H1 (cell line): Measurements from ENCODE around the gene SAP30L. TPM values are rescaled to one million over a fixed set of nuclear protein-coding genes. Genes with fewer than 3 reads are reported as not detected.

Source experiments
- CTCF ChIA-PET: fragments of 300-600 bp; sonication (Branson Sonifier 250); formaldehyde crosslinking; loops from one replicate; lab custom pipeline; 2021; ENCODE audit not compliant: partially characterized antibody; lab: Charles Lee
- POLR2A ChIA-PET: fragments of 300-600 bp; sonication (Branson Sonifier 250); formaldehyde crosslinking; loops from one replicate; lab custom pipeline; 2021; ENCODE audit warnings: inconsistent platforms; ENCODE audit not compliant: partially characterized antibody; lab: Charles Lee
- DNase-seq, 2 experiments: peaks; one replicate each; pipeline versions ENCODE4 v3.0.0 to v3.0.0-alpha.2; 2010 to 2022; ENCODE audit warnings: low spot score in 2 of 2, low read depth in 1 of 2, mixed read lengths in 1 of 2
- FAIRE-seq: peaks from 2 replicates; lab custom pipeline; 2011; peaks lifted over from hg19 to GRCh38; lab: Jason Lieb, UNC
- H2AFZ ChIP-seq: 2 replicates; pipeline ENCODE4 v1.8.1; 2012; ENCODE audit warnings: low read length, inconsistent platforms
- H2AK5ac ChIP-seq: 2 replicates; pipeline ENCODE4 v1.6.1; 2013; ENCODE audit warnings: low read depth, low read length
- H2BK120ac ChIP-seq: replicated peaks from 2 replicates; pipeline ENCODE3; 2013; ENCODE audit warnings: low read depth, low read length, inconsistent platforms
- H2BK12ac ChIP-seq: 2 replicates; pipeline ENCODE4 v1.6.1; 2013; ENCODE audit warnings: low read depth, low read length
- H2BK15ac ChIP-seq: 2 replicates; pipeline ENCODE4 v1.6.1; 2013; ENCODE audit warnings: low read length
- H2BK20ac ChIP-seq: 2 replicates; pipeline ENCODE4 v1.6.1; 2013; ENCODE audit warnings: low read length
- H2BK5ac ChIP-seq: 2 replicates; pipeline ENCODE4 v1.6.1; 2013; ENCODE audit warnings: low read depth, low read length
- H3K14ac ChIP-seq: 2 replicates; pipeline ENCODE4 v1.6.1; 2013; ENCODE audit warnings: inconsistent platforms; ENCODE audit not compliant: insufficient read length
- H3K18ac ChIP-seq: 2 replicates; pipeline ENCODE4 v1.6.1; 2013; ENCODE audit warnings: low read length; ENCODE audit errors: extremely low read depth
- H3K23ac ChIP-seq: 2 replicates; pipeline ENCODE4 v1.6.1; 2013; ENCODE audit warnings: inconsistent platforms; ENCODE audit not compliant: insufficient read length
- H3K23me2 ChIP-seq: 2 replicates; pipeline ENCODE4 v1.6.1; 2013; ENCODE audit warnings: low read depth, low read length
- H3K27ac ChIP-seq: 2 replicates; pipeline ENCODE4 v1.6.1; 2011; ENCODE audit warnings: low read depth, low read length, inconsistent platforms
- H3K27me3 ChIP-seq, 4 experiments: replicated peaks in 1 of 4; 1 replicate in 1 of 4; 2 replicates in 3 of 4; pipeline versions ENCODE4 v1.6.1 to v1.8.1; 2011 to 2013; ENCODE audit warnings: low read length in 3 of 4, mild to moderate bottlenecking in 3 of 4, inconsistent platforms in 2 of 4, mixed read lengths in 2 of 4, moderate library complexity in 1 of 4; ENCODE audit not compliant: control insufficient read depth in 3 of 4, insufficient read depth in 3 of 4; ENCODE audit errors: extremely low read depth in 1 of 4
- H3K36me3 ChIP-seq, 4 experiments: 2 replicates each; pipeline versions ENCODE4 v1.6.1 to v1.8.1; 2011 to 2013; ENCODE audit warnings: mild to moderate bottlenecking in 4 of 4, low read length in 3 of 4, moderate library complexity in 2 of 4, control low read depth in 1 of 4, inconsistent platforms in 1 of 4; ENCODE audit not compliant: insufficient read depth in 4 of 4, control insufficient read depth in 2 of 4
- H3K4ac ChIP-seq: replicated peaks from 2 replicates; pipeline ENCODE3; 2013; ENCODE audit warnings: low read length, low read depth, mixed read lengths, inconsistent platforms; ENCODE audit not compliant: insufficient read length
- H3K4me1 ChIP-seq, 4 experiments: replicated peaks in 1 of 4; 1 replicate in 1 of 4; 2 replicates in 3 of 4; pipeline versions ENCODE4 v1.6.1 to v1.8.1; 2011 to 2013; ENCODE audit warnings: low read length in 3 of 4, inconsistent platforms in 2 of 4, mixed read lengths in 1 of 4; ENCODE audit not compliant: insufficient read depth in 4 of 4, control insufficient read depth in 3 of 4
- H3K4me2 ChIP-seq, 2 experiments: 2 replicates each; pipeline versions ENCODE4 v1.6.1 to v1.8.1; 2011 to 2013; ENCODE audit warnings: low read depth in 2 of 2, low read length in 2 of 2, control low read depth in 1 of 2, inconsistent platforms in 1 of 2, mild to moderate bottlenecking in 1 of 2; ENCODE audit not compliant: insufficient read depth in 1 of 2
- H3K4me3 ChIP-seq, 4 experiments: fragments of 200-600, 300-600 bp in 1 of 4; sonication (generic), shearing (Covaris generic), sonication (Bioruptor Twin) in 1 of 4; 2 replicates each; pipeline versions ENCODE4 v1.5.1 to v1.8.1; 2011 to 2016; ENCODE audit warnings: low read length in 4 of 4, low read depth in 3 of 4, control low read depth in 2 of 4, inconsistent platforms in 2 of 4, mild to moderate bottlenecking in 2 of 4, mixed read lengths in 1 of 4, moderate library complexity in 1 of 4; ENCODE audit not compliant: insufficient read depth in 2 of 4; ENCODE audit errors: extremely low read depth in 1 of 4
- H3K56ac ChIP-seq: replicated peaks from 2 replicates; pipeline ENCODE3; 2013; ENCODE audit warnings: low read depth, mild to moderate bottlenecking, mixed read lengths, low read length, inconsistent platforms; ENCODE audit not compliant: insufficient read length
- H3K79me1 ChIP-seq: 2 replicates; pipeline ENCODE4 v1.6.1; 2013; ENCODE audit warnings: low read depth, low read length, control low read depth
- H3K79me2 ChIP-seq, 2 experiments: 2 replicates each; pipeline versions ENCODE4 v1.6.1 to v1.8.1; 2012 to 2013; ENCODE audit warnings: low read length in 2 of 2, mild to moderate bottlenecking in 2 of 2, inconsistent platforms in 1 of 2; ENCODE audit not compliant: insufficient read depth in 2 of 2, control insufficient read depth in 1 of 2
- H3K9ac ChIP-seq, 4 experiments: replicated peaks in 1 of 4; 1 replicate in 1 of 4; 2 replicates in 3 of 4; pipeline versions ENCODE4 v1.6.1 to v1.8.1; 2011 to 2013; ENCODE audit warnings: low read depth in 3 of 4, low read length in 3 of 4, control low read depth in 2 of 4, mild to moderate bottlenecking in 2 of 4, moderate library complexity in 2 of 4, inconsistent platforms in 1 of 4; ENCODE audit errors: extremely low read depth in 1 of 4
- H3K9me3 ChIP-seq, 2 experiments: 2 replicates each; pipeline versions ENCODE4 v1.6.1 to v1.8.1; 2012 to 2013; ENCODE audit warnings: mild to moderate bottlenecking in 2 of 2, moderate library complexity in 2 of 2, control low read depth in 1 of 2, inconsistent platforms in 1 of 2, low read depth in 1 of 2, low read length in 1 of 2, mixed read lengths in 1 of 2; ENCODE audit not compliant: insufficient read depth in 2 of 2
- H4K20me1 ChIP-seq, 2 experiments: replicated peaks in 1 of 2; 2 replicates each; pipeline versions ENCODE3 to v1.8.1; 2011 to 2013; ENCODE audit warnings: inconsistent platforms in 2 of 2, low read length in 2 of 2, mild to moderate bottlenecking in 1 of 2; ENCODE audit not compliant: insufficient read depth in 2 of 2, control insufficient read depth in 1 of 2
- H4K5ac ChIP-seq: 2 replicates; pipeline ENCODE4 v1.6.1; 2013; ENCODE audit warnings: low read length, low read depth, mixed read lengths, inconsistent platforms; ENCODE audit not compliant: insufficient read length
- H4K8ac ChIP-seq: 2 replicates; pipeline ENCODE4 v1.8.0; 2013; ENCODE audit warnings: mild to moderate bottlenecking, moderate library complexity, low read length, inconsistent platforms; ENCODE audit not compliant: insufficient read depth; ENCODE audit errors: extremely low read depth
- H4K91ac ChIP-seq: replicated peaks from 2 replicates; pipeline ENCODE3; 2013; ENCODE audit warnings: low read length, mixed read lengths, inconsistent platforms; ENCODE audit not compliant: insufficient read length
- EGR1 ChIP-seq: IDR thresholded peaks from 2 replicates; pipeline ENCODE4 v1.6.1; 2011; ENCODE audit warnings: low read depth, low read length, borderline replicate concordance
- GTF2F1 ChIP-seq: IDR thresholded peaks from 2 replicates; pipeline ENCODE4 v1.6.1; 2012; ENCODE audit warnings: low read depth, low read length, improper control_type of control experiment, borderline replicate concordance
- RAD21 ChIP-seq, 2 experiments: IDR thresholded peaks in 1 of 2; conservative IDR thresholded peaks in 1 of 2; 2 replicates each; pipeline ENCODE4 v1.6.1; 2011; ENCODE audit warnings: low read depth in 2 of 2, low read length in 2 of 2, improper control_type of control experiment in 1 of 2, inconsistent platforms in 1 of 2, mild to moderate bottlenecking in 1 of 2, moderate library complexity in 1 of 2
- WGBS, 2 experiments: shearing (Covaris generic) in 1 of 2; methylation state at CpG; one replicate each; pipeline versions ENCODE4 v1.1.6 to v1.1.7; 2013 to 2015; ENCODE audit warnings: low lambda C conversion rate in 2 of 2, mixed read lengths in 2 of 2, inconsistent platforms in 1 of 2, low coverage in 1 of 2, missing lambda C conversion rate in 1 of 2; ENCODE audit not compliant: insufficient replicate concordance in 2 of 2, insufficient coverage in 1 of 2, insufficient read length in 1 of 2; ENCODE audit errors: extremely low coverage in 1 of 2, missing lambda C conversion rate in 1 of 2; 5-methylcytosine and 5-hydroxymethylcytosine counted together
- polyA plus RNA-seq, 7 experiments: library from polyadenylated mRNA; depleted of rRNA in 3 of 7; stranded (reverse) in 5 of 7; unstranded in 2 of 7; fragments of >200 nt in 5 of 7; fragments of 200-250 nt in 2 of 7; gene quantifications; 1 replicate in 5 of 7; 2 replicates in 1 of 7; 4 replicates in 1 of 7; pipeline versions ENCODE4 v1.2.1 to v1.2.3, GENCODE V29; 2011 to 2013; ENCODE audit warnings: missing spikeins in 2 of 7, mixed read lengths in 2 of 7
- total RNA-seq: library from RNA; stranded (reverse); fragmentation: NEBNext Ultra II Directional; extraction: Animal tissue kit (Norgen Biotek cat#: 25700); gene quantifications from 2 replicates; pipeline ENCODE4 v1.2.1, GENCODE V29; 2021
- TF ChIP-seq, protein P1 (sequence below), 3 experiments: IDR thresholded peaks; 1 replicate in 2 of 3; 2 replicates in 1 of 3; pipeline versions ENCODE4 v1.5.1 to v1.6.1; 2011; ENCODE audit warnings: low read length in 3 of 3, mild to moderate bottlenecking in 3 of 3, inconsistent platforms in 2 of 3, low read depth in 1 of 3, moderate library complexity in 1 of 3; ENCODE audit not compliant: insufficient read depth in 1 of 3; ENCODE audit errors: control extremely low read depth in 1 of 3

SAP30L gene
- total and polyA plus RNA-seq, 2 of the 8 experiments (the other 6 are each of a cell fraction or from before 2014, with no cell fraction given): 12.2 to 31.5 TPM

DNA sequence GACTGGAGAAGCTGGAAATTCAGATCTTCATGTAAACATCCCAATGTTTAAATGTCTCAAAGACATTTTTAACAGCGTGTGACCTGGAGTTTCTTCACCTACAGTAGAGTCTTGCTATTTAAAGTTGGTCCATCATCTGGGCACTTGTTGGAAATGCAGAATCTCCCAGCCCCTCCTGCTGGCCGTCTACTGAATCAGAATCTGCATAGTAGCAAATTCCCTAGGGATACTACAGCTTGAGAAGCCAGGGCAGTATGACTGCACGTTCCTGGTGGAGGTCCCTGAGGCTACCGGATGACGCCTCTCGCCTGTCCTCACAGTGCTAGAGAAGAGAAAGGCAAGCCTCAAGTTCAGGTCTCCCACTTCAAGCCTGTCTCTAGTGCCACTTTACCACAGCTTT lies 15.7 kb downstream of the SAP30L start:
- peaks cover 3 to 4% (median 3%) of the 10 kb centered on the region in 4 experiments; a peak in 6 of 8 replicates for H3K36me3 ChIP-seq
- TF ChIP-seq RAD21 (IDR thresholded peaks at IDR 0.05 in 1 of 2, conservative IDR thresholded peaks at IDR 0.05 in 1 of 2; ENCODE audit: low read depth in 2 of 2, low read length in 2 of 2): peak; percentile 52 to 60
- TF ChIP-seq, protein P1, sequence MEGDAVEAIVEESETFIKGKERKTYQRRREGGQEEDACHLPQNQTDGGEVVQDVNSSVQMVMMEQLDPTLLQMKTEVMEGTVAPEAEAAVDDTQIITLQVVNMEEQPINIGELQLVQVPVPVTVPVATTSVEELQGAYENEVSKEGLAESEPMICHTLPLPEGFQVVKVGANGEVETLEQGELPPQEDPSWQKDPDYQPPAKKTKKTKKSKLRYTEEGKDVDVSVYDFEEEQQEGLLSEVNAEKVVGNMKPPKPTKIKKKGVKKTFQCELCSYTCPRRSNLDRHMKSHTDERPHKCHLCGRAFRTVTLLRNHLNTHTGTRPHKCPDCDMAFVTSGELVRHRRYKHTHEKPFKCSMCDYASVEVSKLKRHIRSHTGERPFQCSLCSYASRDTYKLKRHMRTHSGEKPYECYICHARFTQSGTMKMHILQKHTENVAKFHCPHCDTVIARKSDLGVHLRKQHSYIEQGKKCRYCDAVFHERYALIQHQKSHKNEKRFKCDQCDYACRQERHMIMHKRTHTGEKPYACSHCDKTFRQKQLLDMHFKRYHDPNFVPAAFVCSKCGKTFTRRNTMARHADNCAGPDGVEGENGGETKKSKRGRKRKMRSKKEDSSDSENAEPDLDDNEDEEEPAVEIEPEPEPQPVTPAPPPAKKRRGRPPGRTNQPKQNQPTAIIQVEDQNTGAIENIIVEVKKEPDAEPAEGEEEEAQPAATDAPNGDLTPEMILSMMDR (IDR thresholded peaks at IDR 0.05; ENCODE audit: control extremely low read depth in 1 of 3, insufficient read depth in 1 of 3, low read depth in 1 of 3, low read length in 3 of 3): peak; percentile 14 to 53 (median 42); a peak in 3 of 4 replicates
- no peak for TF ChIP-seq EGR1
- no peak for TF ChIP-seq GTF2F1
- TF ChIP-seq, all 59 proteins: peak for 2
- Histone ChIP-seq H4K8ac (no peak overlapping the region), H3K4me3 (no peak overlapping the region), H2BK120ac (no peak overlapping the region), H3K9ac (no peak overlapping the region), H3K23me2 (no peaks in the 10 kb centered on the region), H2BK15ac (no peak overlapping the region), H2BK20ac (no peak overlapping the region), H4K91ac (no peak overlapping the region), H3K27me3 (peaks cover 0 to 3% (median under 1%) of the 10 kb centered on the region in 4 experiments; a peak in 1 of 7 replicates), H3K4me2 (no peak overlapping the region), H3K18ac (no peak overlapping the region), H2BK12ac (no peak overlapping the region; the same call in 1 of the 2 replicates), H3K79me1 (no peaks in the 10 kb centered on the region), H3K4ac (no peak overlapping the region), H3K23ac (no peak overlapping the region), H3K9me3 (no peaks in the 10 kb centered on the region), H2AFZ (no peak overlapping the region), H3K56ac (no peak overlapping the region), H3K4me1 (peaks cover 0 to 3% (median 0%) of the 10 kb centered on the region in 4 experiments; a peak in 3 of 7 replicates), H2BK5ac (no peak overlapping the region), H4K5ac (no peak overlapping the region), H3K14ac (no peak overlapping the region), H4K20me1 (no peaks in the 10 kb centered on the region), H2AK5ac (no peak overlapping the region), H3K27ac (no peak overlapping the region), H3K79me2 (no peaks in the 10 kb centered on the region)
- ChIA-PET POLR2A (interaction anchor here (0.6 to 1.2 kb wide), 2 partner anchors 15 to 29 kb away, joined by 3 read pairs; partner anchors contain the start of gene SAP30L), CTCF (interaction anchor here (0.6 to 16.1 kb wide), 26 partner anchors 10 to 487 kb away, joined by 3 to 273 read pairs (median 6); partner anchors contain the start of gene SAP30L)
- 53% methylated on average over 6 of the region's 6 CpGs; no CpG with 5 or more reads in 1 of the 2 experiments for WGBS, 2 experiments
- DNase-seq (no peak), FAIRE-seq (no peak)
